A549 (cell line): ENCODE results near the gene ANKRD40. TPM values are rescaled to one million over a fixed set of nuclear protein-coding genes. Genes with fewer than 3 reads are reported as not detected.

Experiments
- ATAC-seq, 2 experiments: fragments of 200-7000 bp in 1 of 2; fragments of >200 bp in 1 of 2; cut with Nextera tagmentation in 1 of 2; cut with Tn5 transposase in 1 of 2; 3 replicates each; pipeline versions ENCODE4 v1.8.0 to v1.9.1; 2018 to 2020; ENCODE audit warnings: mild to moderate bottlenecking in 1 of 2, moderate library complexity in 1 of 2
- CTCF ChIA-PET: fragments of 300-600 bp; sonication (Branson Sonifier 250); formaldehyde crosslinking; extraction: SDS; loops from one replicate; lab custom pipeline; 2021; ENCODE audit warnings: antibody characterized with exemption, inconsistent platforms; lab: Yijun Ruan, JAX
- POLR2A ChIA-PET: fragments of 350-600 bp; formaldehyde crosslinking; extraction: SDS; loops from one replicate; lab custom pipeline; 2021; ENCODE audit warnings: antibody characterized with exemption, inconsistent platforms; lab: Yijun Ruan, JAX
- DNase-seq, 2 experiments: peaks; one replicate each; pipeline versions ENCODE4 v3.0.0 to v3.0.0-alpha.2; 2011 to 2016; ENCODE audit warnings: low read depth in 1 of 2, low spot score in 1 of 2
- FAIRE-seq: peaks from 2 replicates; lab custom pipeline; 2011; peaks lifted over from hg19 to GRCh38; lab: Jason Lieb, UNC
- H3K27ac ChIP-seq, 2 experiments: fragments of >200 bp; sonication (Bioruptor Twin); formaldehyde crosslinking; 3 replicates each; pipeline ENCODE4 v1.5.1; 2016 to 2017
- H3K4me1 ChIP-seq: fragments of >200 bp; sonication (Bioruptor Twin); formaldehyde crosslinking; 3 replicates; pipeline ENCODE4 v1.6.1; 2016
- H3K4me2 ChIP-seq: fragments of >200 bp; sonication (Bioruptor Twin); formaldehyde crosslinking; 3 replicates; pipeline ENCODE4 v1.6.1; 2016
- H3K4me3 ChIP-seq: fragments of >200 bp; sonication (Bioruptor Twin); formaldehyde crosslinking; 3 replicates; pipeline ENCODE4 v1.5.1; 2016
- H3K9me3 ChIP-seq: fragments of >200 bp; sonication (Bioruptor Twin); formaldehyde crosslinking; 3 replicates; pipeline ENCODE4 v1.6.1; 2016
- BHLHE40 ChIP-seq: IDR thresholded peaks from 2 replicates; pipeline ENCODE4 v1.6.1; 2012; ENCODE audit warnings: low read depth, low read length, inconsistent platforms
- CBX2 ChIP-seq: fragments of 200-600 bp; sonication (generic); IDR thresholded peaks from 2 replicates; pipeline ENCODE4 v1.6.1; 2016; ENCODE audit warnings: low read depth, mild to moderate bottlenecking, borderline replicate concordance
- CHD2 ChIP-seq: fragments of 150-350 bp; IDR thresholded peaks from 2 replicates; pipeline ENCODE4 v1.6.1; 2014; ENCODE audit warnings: low read length; ENCODE audit not compliant: partially characterized antibody
- CTCF ChIP-seq: fragments of >200 bp; sonication (Bioruptor Twin); formaldehyde crosslinking; IDR thresholded peaks from 3 replicates; pipeline ENCODE4 v1.5.1; 2016
- EP300 ChIP-seq, 2 experiments: fragments of >200 bp; sonication (Bioruptor Twin); formaldehyde crosslinking; IDR thresholded peaks; 2 replicates in 1 of 2; 3 replicates in 1 of 2; pipeline ENCODE4 v1.6.1; 2016 to 2017
- ESRRA ChIP-seq: fragments of 150-350 bp; IDR thresholded peaks from 2 replicates; pipeline ENCODE4 v1.6.1; 2014; ENCODE audit warnings: mild to moderate bottlenecking, low read length, borderline replicate concordance
- FOSL2 ChIP-seq, 2 experiments: fragments of 450-650 bp in 1 of 2; fragments of >200 bp in 1 of 2; sonication (Bioruptor Twin) in 1 of 2; formaldehyde crosslinking; IDR thresholded peaks; 2 replicates each; pipeline versions ENCODE4 v1.5.0 to v1.6.1; 2016 to 2020; ENCODE audit warnings: mild to moderate bottlenecking in 1 of 2, moderate library complexity in 1 of 2
- HES2 ChIP-seq: fragments of >200 bp; sonication (Bioruptor Twin); formaldehyde crosslinking; IDR thresholded peaks from 2 replicates; pipeline ENCODE4 v1.6.1; 2016
- JUN ChIP-seq, 2 experiments: fragments of >200 bp; sonication (Bioruptor Twin); formaldehyde crosslinking; IDR thresholded peaks; 2 replicates in 1 of 2; 3 replicates in 1 of 2; pipeline ENCODE4 v1.6.1; 2016 to 2017
- KDM1A ChIP-seq: fragments of 200-600 bp; sonication (generic); IDR thresholded peaks from 2 replicates; pipeline ENCODE4 v1.6.1; 2016; ENCODE audit warnings: low read depth, mild to moderate bottlenecking
- MAX ChIP-seq: IDR thresholded peaks from 2 replicates; pipeline ENCODE4 v1.6.1; 2012
- REST ChIP-seq: fragments of 200-600 bp; sonication (generic); IDR thresholded peaks from 2 replicates; pipeline ENCODE4 v1.6.1; 2016; ENCODE audit warnings: antibody characterized with exemption, mild to moderate bottlenecking, moderate library complexity
- SMC3 ChIP-seq: fragments of >200 bp; sonication (Bioruptor Twin); formaldehyde crosslinking; IDR thresholded peaks from 3 replicates; pipeline ENCODE4 v1.6.1; 2018; ENCODE audit warnings: inconsistent platforms
- ZSCAN20 ChIP-seq: fragments of 250-450 bp; sonication (Bioruptor Pico); IDR thresholded peaks from 2 replicates; pipeline ENCODE4 v1.8.0; 2022; ENCODE audit warnings: mild to moderate bottlenecking, moderate library complexity
- WGBS: methylation state at CpG from one replicate; pipeline ENCODE4 v1.1.6; 2017; ENCODE audit errors: missing lambda C conversion rate; 5-methylcytosine and 5-hydroxymethylcytosine counted together
- polyA plus RNA-seq, 4 experiments: library from polyadenylated mRNA; depleted of rRNA in 3 of 4; stranded (reverse); fragments of >200 nt; fragmentation: RNase III in 1 of 4; extraction: RNeasy Plus Mini Kit Qiagen cat#74134 plus additional on column Dnase treatment in 1 of 4; gene quantifications; 2 replicates in 3 of 4; 3 replicates in 1 of 4; pipeline ENCODE4 v1.2.3, GENCODE V29; 2011 to 2017

ANKRD40 gene
- polyA plus RNA-seq, 2 of the 4 experiments (the other 2 are of a cell fraction), result 50.1 to 84.3 TPM

- FAIRE-seq, result no peak
Observed at GRCh38 chr17:50676065-50676975, 31.4 kb downstream of the ANKRD40 start.

GRCh38 chr17:50675627-50676026, 32.1 kb downstream of the ANKRD40 start:
- peak overlapping the region; percentile 32 to 98 for H3K27ac ChIP-seq
- ChIA-PET CTCF (interaction anchor here (0.8 to 52.6 kb wide), 6 partner anchors 10 to 125 kb away, joined by 3 to 2097 read pairs (median 18); partner anchors contain the start of gene ABCC3), POLR2A (interaction anchor here (1.8 kb wide), 1 partner anchor 15 kb away, joined by 4 read pairs; no protein-coding TSS in a partner anchor)
- 82% methylated on average over 7 of the region's 7 CpGs for WGBS
- no peak overlapping the region for H3K4me2 ChIP-seq
- DNase-seq, result no peak
- no peak for FAIRE-seq
- TF ChIP-seq CBX2 (no peak), HES2 (no peak), REST (no peak), JUN (IDR thresholded peaks at IDR 0.05) (no peak), SMC3 (no peak), CTCF (no peak), CHD2 (no peak), EP300 (IDR thresholded peaks at IDR 0.05) (no peak)
- TF ChIP-seq, all 56 proteins: peak for 0
- Histone ChIP-seq H3K9me3 (no peaks in the 10 kb centered on the region), H3K4me1 (peaks cover 95% of the 10 kb centered on the region), H3K4me3 (no peak overlapping the region)
- no peak for ATAC-seq

More at GRCh38 chr17:50676065-50676975, 31.4 kb downstream of the ANKRD40 start:
- 88% methylated on average over 24 of the region's 24 CpGs for WGBS
- H3K9me3 ChIP-seq, result no peaks in the 10 kb centered on the region
- POLR2A ChIA-PET, result interaction anchor here (0.6 to 1.8 kb wide), 3 partner anchors 15 to 39 kb away, joined by 3 to 4 read pairs (median 3); no protein-coding TSS in a partner anchor
- ATAC-seq, result no peak
- TF ChIP-seq BHLHE40 (no peak), FOSL2 (IDR thresholded peaks at IDR 0.05) (no peak), FOSL2 (CRISPR knock-in tag; IDR thresholded peaks at IDR 0.05) (peak; percentile 16; the same call in 1 of the 2 replicates)
- TF ChIP-seq, all 56 proteins: peak for 1
- DNase-seq, result no peak
- CTCF ChIA-PET, result interaction anchor here (0.7 to 52.6 kb wide), 5 partner anchors 8 to 43 kb away, joined by 3 to 2097 read pairs (median 9); partner anchors contain the start of gene ABCC3
- no peak overlapping the region for H3K4me3 ChIP-seq
- peaks cover 95% of the 10 kb centered on the region for H3K4me1 ChIP-seq
- H3K27ac ChIP-seq, result peak overlapping the region; percentile 32 to 98; a peak in 4 of 6 replicates
- H3K4me2 ChIP-seq, result no peak overlapping the region

GRCh38 chr17:50675190-50675589, 32.5 kb downstream of the ANKRD40 start:
- 87% methylated on average over 3 of the region's 3 CpGs for WGBS
- H3K4me1 ChIP-seq, result peaks cover 95% of the 10 kb centered on the region
- ChIA-PET POLR2A (interaction anchor here (1.1 to 1.8 kb wide), 2 partner anchors 13 to 14 kb away, joined by 3 to 4 read pairs; no protein-coding TSS in a partner anchor), CTCF (interaction anchor here (0.8 to 52.6 kb wide), 7 partner anchors 10 to 124 kb away, joined by 3 to 2097 read pairs (median 9); partner anchors contain the start of gene ABCC3)
- FAIRE-seq (no peak), DNase-seq (no peak), ATAC-seq (no peak)
- peak overlapping the region; percentile 32 to 98 for H3K27ac ChIP-seq
- TF ChIP-seq ESRRA (no peak), MAX (no peak), KDM1A (no peak), ZSCAN20 (CRISPR knock-in tag) (no peak), JUN (IDR thresholded peaks at IDR 0.05) (no peak), FOSL2 (IDR thresholded peaks at IDR 0.05) (no peak), FOSL2 (CRISPR knock-in tag; IDR thresholded peaks at IDR 0.05) (no peak)
- H3K4me2 ChIP-seq, result no peak overlapping the region
- H3K9me3 ChIP-seq, result no peaks in the 10 kb centered on the region
- H3K4me3 ChIP-seq, result no peak overlapping the region
